ENCODE results near the gene ZBTB20. TPM values are rescaled to one million over a fixed set of nuclear protein-coding genes. Genes with fewer than 3 reads are reported as not detected.

ZBTB20 gene
- total and polyA plus RNA-seq, 2 of the 4 experiments (the other 2 are of a cell fraction), result 0.75 to 14.7 TPM

DNA sequence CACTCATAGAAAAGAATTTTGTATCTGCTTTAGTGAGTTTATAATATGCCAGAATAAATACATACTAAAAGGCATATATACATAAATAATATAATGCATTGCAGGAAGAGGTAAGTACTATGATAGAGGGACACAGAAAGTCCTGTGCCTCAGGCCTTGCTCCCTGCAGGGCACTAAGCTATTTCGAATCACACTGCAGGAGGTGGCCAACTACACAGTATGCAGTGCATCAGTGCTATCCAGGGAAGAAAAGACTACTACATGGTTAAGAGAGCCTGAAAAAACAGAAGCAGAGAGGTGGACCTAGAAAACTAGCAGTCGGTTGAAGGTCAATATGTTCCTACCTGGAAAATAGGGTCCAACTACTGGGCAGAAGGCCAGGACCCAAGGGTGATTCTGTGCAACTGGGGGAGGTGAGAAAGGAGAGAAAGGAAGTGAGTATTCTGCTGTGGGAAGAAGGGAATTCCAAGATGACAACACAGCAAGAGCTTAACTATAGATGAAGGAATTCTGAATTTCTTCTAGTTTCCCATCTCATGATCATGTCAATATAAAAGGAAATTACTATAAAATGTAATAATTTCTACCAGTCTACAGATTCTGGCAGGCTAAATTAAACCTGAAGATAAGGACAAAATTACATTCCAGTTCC, 218.0 kb downstream of the ZBTB20 start:
- BruUV-seq (replicated peaks), result no TSS peak
- no peaks in the 10 kb centered on the region for H3K9me3 ChIP-seq (ENCODE audit: control insufficient read depth, insufficient read depth, low read length)
- no peak overlapping the region for H2BK5ac ChIP-seq (ENCODE audit: low read depth, low read length, poor library complexity, severe bottlenecking)
- no peak overlapping the region for H4K91ac ChIP-seq (ENCODE audit: insufficient read depth, low read depth, low read length)
- H3K4me2 ChIP-seq (ENCODE audit: low read depth, low read length), result no peak overlapping the region
- no peak overlapping the region for H4K8ac ChIP-seq (ENCODE audit: low read depth in 2 of 2, low read length in 2 of 2)
- TF ChIP-seq RCOR1 (IDR thresholded peaks at IDR 0.05; ENCODE audit: insufficient replicate concordance, low read length) (no peak), FOS (IDR thresholded peaks at IDR 0.05; ENCODE audit: low read depth, low read length) (no peak), BHLHE40 (IDR thresholded peaks at IDR 0.05; ENCODE audit: low read depth, low read length) (no peak), RFX5 (IDR thresholded peaks at IDR 0.05; ENCODE audit: low read depth, low read length) (no peak), POLR2A (IDR thresholded peaks at IDR 0.05; ENCODE audit: low read depth, low read length) (no peak)
- TF ChIP-seq, protein P1, sequence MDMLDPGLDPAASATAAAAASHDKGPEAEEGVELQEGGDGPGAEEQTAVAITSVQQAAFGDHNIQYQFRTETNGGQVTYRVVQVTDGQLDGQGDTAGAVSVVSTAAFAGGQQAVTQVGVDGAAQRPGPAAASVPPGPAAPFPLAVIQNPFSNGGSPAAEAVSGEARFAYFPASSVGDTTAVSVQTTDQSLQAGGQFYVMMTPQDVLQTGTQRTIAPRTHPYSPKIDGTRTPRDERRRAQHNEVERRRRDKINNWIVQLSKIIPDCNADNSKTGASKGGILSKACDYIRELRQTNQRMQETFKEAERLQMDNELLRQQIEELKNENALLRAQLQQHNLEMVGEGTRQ (IDR thresholded peaks at IDR 0.05; ENCODE audit: low read depth, low read length), result no peak
- H3K36me3 ChIP-seq (ENCODE audit: control insufficient read depth, insufficient read depth, low read length), result no peaks in the 10 kb centered on the region
- no peaks in the 10 kb centered on the region for H3K9me1 ChIP-seq (ENCODE audit: insufficient read depth, low read length)
- H3K4me1 ChIP-seq (ENCODE audit: control insufficient read depth, insufficient read depth, low read length), result peaks cover 2% of the 10 kb centered on the region; the same call in 1 of the 2 replicates
- in situ Hi-C loops (cut with MboI; ENCODE audit: low sequenced_read_pairs), result no loop called here
- ATAC-seq (ENCODE audit: low read depth), result no peak
- no peak overlapping the region for H3K14ac ChIP-seq (replicated peaks; ENCODE audit: low read depth, low read length)
- no peaks in the 10 kb centered on the region for H3K27me3 ChIP-seq (ENCODE audit: control insufficient read depth, insufficient read depth, low read length)
- intact Hi-C loops (cut with micrococcal nuclease), result no loop called here
- DNase-seq, result peak; percentile 16
- H3K23ac ChIP-seq (ENCODE audit: low read depth, low read length), result no peak overlapping the region
- ChIA-PET POLR2A (ENCODE audit: unreplicated experiment) (no interaction called here), CTCF (no interaction called here)
- H3K4me3 ChIP-seq (ENCODE audit: insufficient read depth, low read depth, low read length), result no peak overlapping the region
- no peak overlapping the region for H3K56ac ChIP-seq (ENCODE audit: extremely low read depth, insufficient read depth, low read length)
- H3K9ac ChIP-seq (ENCODE audit: low read depth, low read length), result no peak overlapping the region
- no peak overlapping the region for H2AK5ac ChIP-seq (ENCODE audit: low read depth, low read length)
- no peak overlapping the region for H2AK9ac ChIP-seq (replicated peaks; ENCODE audit: low read depth, low read length, poor library complexity)
- dilution Hi-C loops (cut with HindIII; ENCODE audit: low sequenced_read_pairs, unreplicated experiment), result no loop called here
- H3K79me1 ChIP-seq (ENCODE audit: low read depth in 1 of 2, low read length in 2 of 2), result no peaks in the 10 kb centered on the region
- no peak overlapping the region for H3K4ac ChIP-seq (ENCODE audit: low read depth, low read length)
- H4K20me1 ChIP-seq (ENCODE audit: insufficient read depth, low read length), result no peaks in the 10 kb centered on the region
- H3K27ac ChIP-seq (ENCODE audit: insufficient read depth, low read length), result no peak overlapping the region
- no CpG with 5 or more reads among the region's 2 CpGs for WGBS, 2 experiments (ENCODE audit: extremely low coverage in 2 of 2, insufficient read length in 1 of 2)
- H2AFZ ChIP-seq (replicated peaks; ENCODE audit: low read length, poor library complexity), result no peak overlapping the region
- H4K5ac ChIP-seq (ENCODE audit: low read depth, low read length), result no peak overlapping the region
- H3K18ac ChIP-seq (ENCODE audit: low read depth, low read length), result no peak overlapping the region
- H2BK20ac ChIP-seq (ENCODE audit: low read depth, low read length), result no peak overlapping the region
- H2BK15ac ChIP-seq (ENCODE audit: low read depth, low read length), result no peak overlapping the region
- no peak overlapping the region for H2BK120ac ChIP-seq (ENCODE audit: low read depth, low read length)

Data from IMR-90 (cell line).